ENCODE results near the gene TSR1. TPM values are rescaled to one million over a fixed set of nuclear protein-coding genes. Genes with fewer than 3 reads are reported as not detected.

The TSR1 gene
- polyA plus RNA-seq, 1 of the 3 experiments (the other 2 are of a cell fraction): 26.7 TPM

GRCh38 chr17:2369551-2370210 is 33.4 kb upstream of the TSR1 start:
- H3K4me1 ChIP-seq (ENCODE audit: control insufficient read depth in 1 of 2, insufficient read depth in 2 of 2, low read depth in 1 of 2, low read length in 1 of 2): no peaks in the 10 kb centered on the region; a peak in 1 of 4 replicates
- H3K9me2 ChIP-seq: no peaks in the 10 kb centered on the region
- no peaks in the 10 kb centered on the region for H3K9me3 ChIP-seq
- WGBS (ENCODE audit: low lambda C conversion rate): 93% methylated on average over 18 of the region's 20 CpGs
- DNase-seq: peak; percentile 64
- H3K4me2 ChIP-seq: no peak overlapping the region
- H3K27me3 ChIP-seq (ENCODE audit: insufficient read depth): no peaks in the 10 kb centered on the region
- H3K36me3 ChIP-seq (replicated peaks in 1 of 2; ENCODE audit: control insufficient read depth in 1 of 2, insufficient read depth in 2 of 2, low read length in 1 of 2): peaks cover 0 to 73% of the 10 kb centered on the region in 2 experiments
- TF ChIP-seq CTCF (IDR thresholded peaks at IDR 0.05) (no peak), CHD2 (IDR thresholded peaks at IDR 0.05; ENCODE audit: low read length, partially characterized antibody) (no peak), RAD21 (IDR thresholded peaks at IDR 0.05; ENCODE audit: low read length) (peak; percentile 18; the same call in 1 of the 2 replicates), MEF2A (IDR thresholded peaks at IDR 0.05; ENCODE audit: borderline replicate concordance, low read depth) (no peak)
- no peak overlapping the region; a peak in 1 of 4 replicates for H3K4me3 ChIP-seq (ENCODE audit: low read depth in 2 of 2, low read length in 1 of 2)
- CTCF ChIA-PET: interaction anchor here (1.0 to 26.4 kb wide), 6 partner anchors 8 to 314 kb away, joined by 3 to 654 read pairs (median 31); partner anchors contain the start of genes HIC1 and MNT
- H3K79me2 ChIP-seq (ENCODE audit: insufficient read depth): no peaks in the 10 kb centered on the region
- no peaks in the 10 kb centered on the region for H3F3A ChIP-seq (replicated peaks; ENCODE audit: insufficient read depth)
- H2AFZ ChIP-seq (ENCODE audit: low read depth): no peak overlapping the region
- POLR2A ChIA-PET: interaction anchor here (1.1 kb wide), 1 partner anchor 11 kb away, joined by 3 read pairs; no protein-coding TSS in a partner anchor
- no peak overlapping the region for H3K27ac ChIP-seq (ENCODE audit: low read depth in 2 of 2, low read length in 1 of 2)
- H4K20me1 ChIP-seq (ENCODE audit: insufficient read depth): no peaks in the 10 kb centered on the region
- H3K9ac ChIP-seq: no peak overlapping the region

GRCh38 chr17:2369039-2369438 is 32.8 kb upstream of the TSR1 start:
- Histone ChIP-seq H3K36me3 (replicated peaks in 1 of 2; ENCODE audit: control insufficient read depth in 1 of 2, insufficient read depth in 2 of 2, low read length in 1 of 2) (peaks cover 0 to 76% of the 10 kb centered on the region in 2 experiments), H3K27me3 (ENCODE audit: insufficient read depth) (no peaks in the 10 kb centered on the region), H3K9me3 (no peaks in the 10 kb centered on the region), H4K20me1 (ENCODE audit: insufficient read depth) (no peaks in the 10 kb centered on the region), H3K27ac (ENCODE audit: low read depth in 2 of 2, low read length in 1 of 2) (no peak overlapping the region; a peak in 1 of 4 replicates), H3F3A (replicated peaks; ENCODE audit: insufficient read depth) (no peaks in the 10 kb centered on the region), H2AFZ (ENCODE audit: low read depth) (no peak overlapping the region), H3K9me2 (no peaks in the 10 kb centered on the region), H3K79me2 (ENCODE audit: insufficient read depth) (no peaks in the 10 kb centered on the region), H3K4me2 (no peak overlapping the region), H3K9ac (no peak overlapping the region), H3K4me1 (ENCODE audit: control insufficient read depth in 1 of 2, insufficient read depth in 2 of 2, low read depth in 1 of 2, low read length in 1 of 2) (no peaks in the 10 kb centered on the region; a peak in 1 of 4 replicates), H3K4me3 (ENCODE audit: low read depth in 2 of 2, low read length in 1 of 2) (no peak overlapping the region)
- TF ChIP-seq GABPA (IDR thresholded peaks at IDR 0.05; ENCODE audit: low read depth) (no peak), TAF1 (IDR thresholded peaks at IDR 0.05; ENCODE audit: borderline replicate concordance, low read depth, low read length) (no peak)
- 88% methylated on average over 4 of the region's 5 CpGs for WGBS (ENCODE audit: low lambda C conversion rate)
- DNase-seq: no peak
- ChIA-PET CTCF (interaction anchor here (1.1 to 26.4 kb wide), 5 partner anchors 9 to 65 kb away, joined by 3 to 654 read pairs (median 59); partner anchors contain the start of gene MNT), POLR2A (interaction anchor here (0.7 kb wide), 1 partner anchor 36 kb away, joined by 3 read pairs; no protein-coding TSS in a partner anchor)

GRCh38 chr17:2368359-2368758 is 32.1 kb upstream of the TSR1 start:
- H3K27ac ChIP-seq (ENCODE audit: low read depth in 2 of 2, low read length in 1 of 2): no peak overlapping the region; a peak in 1 of 4 replicates
- CTCF ChIA-PET: interaction anchor here (7.5 to 26.4 kb wide), 3 partner anchors 14 to 41 kb away, joined by 59 to 654 read pairs (median 88); partner anchors contain the start of gene MNT
- no peak for TF ChIP-seq TEAD4 (IDR thresholded peaks at IDR 0.05; ENCODE audit: borderline replicate concordance, insufficient read depth)
- no peak for TF ChIP-seq CTCF (IDR thresholded peaks at IDR 0.05)
- TF ChIP-seq RFX5 (IDR thresholded peaks at IDR 0.05; ENCODE audit: low read length): no peak
- no peak for TF ChIP-seq ZBTB33 (IDR thresholded peaks at IDR 0.05; ENCODE audit: borderline replicate concordance, low read depth)
- no peak for TF ChIP-seq POLR2AphosphoS5 (IDR thresholded peaks at IDR 0.05; ENCODE audit: low read depth, low read length)
- TF ChIP-seq PBX3 (IDR thresholded peaks at IDR 0.05): no peak
- TF ChIP-seq MAX (IDR thresholded peaks at IDR 0.05; ENCODE audit: low read depth): no peak

More at GRCh38 chr17:2368359-2368758, 32.1 kb upstream of the TSR1 start:
- WGBS (ENCODE audit: low lambda C conversion rate): 88% methylated on average over 4 of the region's 8 CpGs
- Histone ChIP-seq H3F3A (replicated peaks; ENCODE audit: insufficient read depth) (no peaks in the 10 kb centered on the region), H3K79me2 (ENCODE audit: insufficient read depth) (no peaks in the 10 kb centered on the region), H3K36me3 (replicated peaks in 1 of 2; ENCODE audit: control insufficient read depth in 1 of 2, insufficient read depth in 2 of 2, low read length in 1 of 2) (peaks cover 0 to 77% of the 10 kb centered on the region in 2 experiments), H4K20me1 (ENCODE audit: insufficient read depth) (no peaks in the 10 kb centered on the region), H3K4me2 (no peak overlapping the region), H3K9me3 (no peaks in the 10 kb centered on the region), H3K27me3 (ENCODE audit: insufficient read depth) (no peaks in the 10 kb centered on the region), H3K4me3 (ENCODE audit: low read depth in 2 of 2, low read length in 1 of 2) (no peak overlapping the region), H3K4me1 (ENCODE audit: control insufficient read depth in 1 of 2, insufficient read depth in 2 of 2, low read depth in 1 of 2, low read length in 1 of 2) (no peaks in the 10 kb centered on the region; a peak in 1 of 4 replicates), H3K9me2 (no peaks in the 10 kb centered on the region), H2AFZ (ENCODE audit: low read depth) (no peak overlapping the region), H3K9ac (no peak overlapping the region)
- peak; percentile 26 for DNase-seq
- POLR2A ChIA-PET: interaction anchor here (0.7 kb wide), 1 partner anchor 35 kb away, joined by 3 read pairs; no protein-coding TSS in a partner anchor

Measured in SK-N-SH (cell line).